HG03457 (cell line): ENCODE measurements around the gene CTBP1.

Experiments used
- ATAC-seq: cut with Tn5 transposase; IDR thresholded peaks from one replicate; pipeline ENCODE4 v1.9.1; 2021; ENCODE audit warnings: moderate number of reproducible peaks; ENCODE audit not compliant: unreplicated experiment

The CTBP1 gene

DNA sequence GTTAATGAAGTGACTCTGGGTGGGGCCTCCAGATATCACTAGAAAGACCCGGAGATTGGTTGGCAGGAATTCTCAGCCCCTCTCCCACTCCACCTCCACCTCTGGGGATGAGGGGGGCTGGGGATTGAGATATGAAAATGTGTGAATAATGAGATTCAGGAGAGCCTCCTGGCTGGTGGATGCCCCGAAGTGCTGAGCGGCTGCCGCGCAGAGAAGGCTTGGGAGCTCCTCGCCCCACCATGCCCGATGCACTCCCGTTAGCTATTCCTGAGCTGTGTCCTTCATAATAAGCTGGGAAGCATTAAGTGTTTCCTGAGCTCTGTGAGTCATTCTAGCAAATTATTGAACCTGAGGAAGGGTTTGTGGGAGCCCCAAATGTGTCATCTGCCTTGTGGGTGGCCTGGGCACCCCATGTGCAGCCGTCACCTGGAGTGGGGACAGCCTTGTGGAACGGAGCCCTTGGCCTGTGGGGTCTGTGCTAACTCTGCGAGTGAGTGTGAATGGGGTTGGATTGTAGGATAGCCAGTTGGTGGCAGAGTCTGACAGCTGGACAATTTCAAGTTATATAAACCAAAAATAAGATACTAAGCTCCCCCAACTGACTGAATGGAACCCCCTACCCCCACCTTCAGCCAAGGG lies 36.3 kb upstream of the CTBP1 start:
- ATAC-seq = no peak

DNA sequence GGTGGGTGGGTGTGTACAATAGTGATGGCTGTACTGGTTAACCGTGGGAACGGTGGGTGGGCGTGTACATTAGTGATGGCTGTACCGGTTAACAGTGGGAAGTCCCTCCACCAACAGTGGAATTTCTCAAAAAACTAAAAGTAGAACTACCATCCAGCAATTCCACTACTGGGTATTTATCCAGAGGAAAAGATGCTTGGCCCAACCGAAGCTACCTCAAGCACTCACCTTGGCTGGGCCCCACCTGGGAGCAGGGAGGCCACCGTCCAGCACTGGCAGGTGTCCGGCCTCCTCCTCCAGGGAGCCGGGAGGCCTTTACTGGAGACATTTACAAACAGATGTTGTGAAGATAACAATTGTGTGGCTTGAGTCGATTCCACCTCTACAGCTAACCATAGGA lies 34.8 kb upstream of the CTBP1 start:
- no peak for ATAC-seq

DNA sequence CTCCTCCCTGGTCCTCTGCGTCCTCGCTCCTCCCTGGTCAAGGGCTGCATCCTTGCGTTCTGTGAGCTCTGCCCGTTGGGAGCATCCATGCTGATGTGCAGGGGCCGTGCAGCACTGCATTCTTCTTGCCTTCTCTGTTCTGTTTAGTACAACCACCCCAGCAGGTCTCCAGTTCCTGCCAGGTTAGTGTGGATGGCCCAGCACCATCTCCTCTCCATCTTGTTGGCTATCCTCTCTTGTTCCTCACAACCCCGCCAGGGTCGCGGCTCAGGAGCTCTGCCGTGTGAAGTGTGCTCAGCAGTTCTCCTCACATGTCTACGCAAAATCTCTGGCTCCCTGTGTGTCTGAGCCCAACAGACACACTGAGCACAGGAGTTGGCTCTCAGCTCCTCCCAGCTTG lies 30.3 kb upstream of the CTBP1 start:
- ATAC-seq = no peak

DNA sequence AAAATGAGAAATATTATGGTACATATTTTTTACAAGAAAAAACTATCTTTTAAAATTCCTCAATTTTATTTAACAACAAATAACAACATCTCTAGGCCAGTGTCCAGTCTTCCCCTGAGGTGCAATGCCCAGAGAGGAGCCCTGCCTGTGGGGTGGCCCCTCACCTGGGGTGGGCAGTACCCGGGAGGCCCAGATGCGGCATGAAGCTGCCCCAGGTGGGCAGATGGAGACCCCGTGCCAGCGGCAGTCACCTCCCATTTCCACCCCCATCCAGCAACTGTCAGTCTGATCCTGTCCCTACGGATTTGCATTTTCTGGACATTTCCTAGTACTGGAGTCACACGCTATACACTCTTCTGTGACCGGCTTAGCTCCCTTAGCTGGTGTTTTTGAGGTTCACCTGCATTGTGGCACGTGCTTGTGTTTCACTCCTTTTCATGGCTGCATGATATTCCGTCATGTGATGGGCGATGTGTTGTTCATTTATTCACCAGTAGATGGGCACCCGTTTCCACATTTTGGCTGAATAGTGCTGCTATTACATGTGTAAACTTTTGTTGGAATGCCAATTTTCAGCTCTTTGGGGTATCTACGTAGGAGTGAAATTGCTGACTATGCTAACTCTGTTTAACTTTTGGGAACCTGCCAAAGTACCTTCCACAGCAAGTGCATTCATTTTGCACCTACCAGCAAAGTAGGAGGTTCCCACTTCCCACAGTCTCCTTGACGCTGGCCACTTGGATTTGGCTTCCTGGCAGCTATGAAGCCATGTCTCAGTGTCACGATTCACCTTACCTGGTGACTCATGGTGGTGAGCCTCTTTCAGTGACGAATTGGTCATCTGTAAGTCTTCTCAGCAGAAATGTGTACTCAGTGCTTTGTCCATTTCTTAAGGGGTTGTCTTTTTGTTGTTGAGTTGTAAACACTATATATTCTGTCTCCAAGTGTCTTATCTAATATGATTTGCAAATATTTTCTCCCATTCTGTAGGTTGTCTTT lies 29.0 kb upstream of the CTBP1 start:
- no peak for ATAC-seq

DNA sequence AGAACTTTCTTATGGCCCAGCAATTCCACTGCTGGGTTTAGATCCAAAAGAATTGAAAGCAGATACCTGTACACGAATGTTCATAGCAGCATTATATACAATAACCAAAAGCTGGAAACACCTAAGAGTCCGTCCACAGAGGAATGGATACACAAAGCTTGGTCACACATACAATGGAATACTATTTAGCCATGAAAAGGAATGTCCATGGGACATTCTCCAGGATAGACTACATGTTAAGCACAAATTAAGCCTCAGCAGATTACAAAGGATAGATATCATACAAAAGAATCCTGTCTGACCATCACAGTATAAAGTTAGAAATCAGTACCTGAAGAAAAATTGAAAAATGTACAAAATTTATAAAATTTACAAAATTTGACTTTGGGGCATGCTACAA lies 28.1 kb upstream of the CTBP1 start:
- ATAC-seq = no peak

DNA sequence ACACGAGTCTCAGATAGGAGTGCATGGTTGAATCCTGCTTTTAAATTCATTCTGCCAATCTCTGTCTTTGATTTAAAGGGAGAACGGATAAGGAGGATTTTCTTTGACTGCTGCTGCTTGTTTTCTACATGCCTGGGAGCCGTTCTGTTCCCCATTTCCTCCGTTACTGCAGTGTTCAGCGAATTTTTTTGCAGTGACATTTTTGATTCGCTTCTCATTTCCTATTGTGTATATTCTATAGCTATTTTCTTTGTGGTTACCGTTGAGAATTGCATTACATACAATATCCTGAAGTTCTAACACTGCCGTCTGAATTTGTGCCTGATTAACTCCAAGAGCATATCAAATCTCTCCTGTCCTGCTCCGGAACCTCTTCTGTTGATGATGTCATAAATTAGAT lies 25.9 kb upstream of the CTBP1 start:
- no peak for ATAC-seq

DNA sequence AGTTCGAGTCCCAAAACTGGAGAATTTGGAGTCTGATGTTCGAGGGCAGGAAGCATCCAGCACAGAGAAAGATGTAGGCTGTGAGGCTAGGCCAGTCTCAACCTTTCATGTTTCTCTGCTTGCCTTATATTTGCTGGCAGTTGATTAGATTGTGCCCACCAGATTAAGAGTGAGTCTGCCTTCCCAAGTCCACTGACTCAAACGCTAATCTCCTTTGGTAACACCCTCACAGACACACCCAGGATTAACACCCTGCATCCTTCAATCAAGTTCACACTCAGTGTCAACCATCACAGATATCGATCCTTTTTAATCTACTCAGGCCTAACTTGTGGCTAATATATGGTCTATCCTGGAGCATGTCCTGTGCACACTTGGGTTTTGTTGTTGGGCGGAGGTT lies 22.8 kb upstream of the CTBP1 start:
- ATAC-seq = no peak

DNA sequence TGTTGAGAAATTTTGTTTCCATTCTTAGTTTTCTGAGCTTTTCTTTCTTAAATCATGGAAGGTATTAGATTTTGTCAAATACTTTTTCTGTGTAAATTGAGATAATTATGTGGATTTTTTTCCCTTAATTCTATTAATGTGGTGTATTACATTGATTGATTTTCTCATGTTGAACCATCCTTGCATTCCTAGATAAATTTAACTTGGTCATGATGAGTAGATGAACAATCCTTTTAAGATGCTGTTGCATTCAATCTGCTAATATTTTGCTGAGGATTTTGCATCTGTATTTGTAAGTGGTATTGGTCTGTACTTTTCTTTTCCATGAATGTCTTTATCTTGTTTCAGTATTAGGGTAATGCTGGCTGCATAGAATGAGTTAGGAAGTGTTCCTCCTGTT lies 20.3 kb upstream of the CTBP1 start:
- ATAC-seq = no peak

DNA sequence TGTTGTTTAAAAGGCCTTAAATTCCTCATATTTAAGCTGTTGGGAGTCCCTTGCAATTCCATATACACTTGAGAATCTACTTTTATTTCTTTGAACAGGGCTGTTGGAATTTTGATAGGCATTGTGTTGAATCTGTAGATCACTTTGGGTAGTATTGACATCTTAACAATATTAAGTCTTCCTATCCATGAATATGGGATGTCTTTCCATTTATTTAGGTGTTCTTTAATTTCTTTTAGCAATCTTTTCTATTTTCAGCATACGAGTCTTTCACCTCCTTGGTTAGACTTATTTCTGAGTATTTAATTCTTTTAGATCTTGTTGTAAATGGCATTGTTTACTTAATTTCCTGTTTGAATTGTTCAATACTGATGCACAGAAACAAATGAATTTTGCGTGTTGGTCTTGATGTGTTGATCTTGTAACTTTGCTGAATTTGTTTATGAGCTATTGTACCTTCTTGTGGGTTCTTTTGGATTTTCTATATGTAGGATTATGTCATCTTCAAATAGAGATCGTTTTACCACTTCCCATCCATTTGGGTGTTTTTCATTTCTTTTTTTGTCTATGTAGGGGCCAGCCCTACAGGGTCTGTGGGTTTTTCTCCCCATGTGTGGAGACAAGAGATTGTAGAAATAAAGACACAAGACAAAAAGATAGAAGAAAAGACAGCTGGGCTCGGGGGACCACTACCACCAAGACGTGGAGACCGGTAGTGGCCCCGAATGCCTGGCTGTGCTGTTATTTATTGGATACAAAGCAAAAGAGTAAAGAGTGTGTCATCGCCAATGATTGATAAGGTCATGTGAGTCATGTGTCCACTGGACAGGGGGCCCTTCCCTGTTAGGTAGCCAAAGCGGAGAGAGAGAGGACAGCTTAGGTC lies 18.2 kb upstream of the CTBP1 start:
- no peak for ATAC-seq

DNA sequence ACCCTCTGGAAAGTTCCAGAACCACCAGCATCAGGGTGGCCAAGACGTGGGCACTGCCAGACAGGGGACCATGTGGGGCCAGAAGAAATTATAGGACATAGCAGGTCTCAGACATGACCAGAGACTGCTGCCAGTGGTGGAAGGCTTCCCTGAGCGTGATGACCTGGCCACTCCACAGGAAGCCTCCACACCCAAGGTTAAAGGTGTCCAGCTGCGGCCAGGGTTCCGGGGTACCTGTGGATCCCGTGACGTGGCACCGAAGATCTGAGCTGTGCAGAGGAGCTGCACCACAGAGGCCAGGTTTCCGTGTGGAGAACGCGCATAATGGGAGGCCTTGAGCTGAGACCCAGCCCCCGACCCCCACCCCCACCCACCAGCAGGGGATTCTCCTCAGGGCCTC lies 16.4 kb upstream of the CTBP1 start:
- ATAC-seq = no peak

DNA sequence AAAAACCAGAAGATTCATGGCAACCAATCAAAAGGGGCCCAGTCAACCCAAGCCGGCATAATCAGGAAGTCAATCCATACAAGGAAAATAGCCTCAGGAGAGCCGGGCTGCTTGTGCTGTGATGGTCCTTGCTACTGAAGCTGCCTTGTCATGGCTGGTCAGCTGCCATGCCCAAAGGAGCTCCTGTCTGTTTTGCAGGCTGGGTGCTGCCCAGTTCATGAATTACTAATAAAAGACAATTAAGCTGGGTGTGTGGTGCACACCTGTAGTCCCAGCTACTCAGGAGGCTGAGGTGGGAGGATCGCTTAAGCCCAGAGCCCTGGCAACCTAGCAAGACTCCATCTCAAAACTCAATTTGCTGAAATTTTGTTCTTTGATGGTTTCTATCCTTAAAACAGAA lies 16.0 kb upstream of the CTBP1 start:
- ATAC-seq = no peak

DNA sequence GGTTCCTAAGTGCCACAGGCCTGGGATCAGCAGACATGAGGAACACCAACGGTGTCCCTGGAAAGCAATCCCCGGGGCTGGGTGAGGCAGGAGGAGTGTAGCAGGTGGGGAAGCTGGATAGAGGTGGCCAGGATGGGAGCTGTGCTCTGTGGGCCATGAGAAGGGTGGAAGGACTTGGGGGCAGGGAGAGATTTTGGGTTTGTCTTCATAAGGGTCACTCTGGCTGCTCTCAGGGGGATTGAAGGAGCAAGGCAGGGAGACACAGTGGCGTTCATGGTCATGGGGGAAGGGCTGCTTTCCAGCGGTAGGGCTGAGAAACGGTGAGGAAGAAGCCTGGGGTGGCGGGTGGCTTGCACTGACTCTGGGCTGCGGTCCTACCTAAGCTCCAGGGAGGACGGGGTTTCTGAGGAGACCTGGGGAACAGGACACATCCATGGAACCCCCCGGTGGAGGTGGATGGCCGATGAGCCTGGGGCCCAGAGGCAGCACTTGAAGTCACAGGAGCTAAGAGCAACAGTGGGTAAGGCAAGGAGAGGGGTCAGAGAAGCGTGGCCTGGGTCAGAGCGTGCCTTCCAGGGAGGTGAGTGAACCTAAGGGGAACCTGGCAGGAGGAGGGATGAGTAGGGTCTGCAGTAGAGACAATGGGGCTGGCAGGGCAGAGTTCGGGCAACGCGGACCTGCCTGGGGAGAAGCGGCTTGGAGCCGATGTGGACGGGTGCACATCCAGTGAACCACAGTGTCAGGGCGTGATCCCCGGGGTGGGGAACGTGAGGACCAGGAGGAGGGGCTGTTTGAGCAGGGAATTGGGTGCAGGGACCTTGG lies 12.4 kb upstream of the CTBP1 start:
- ATAC-seq = no peak

DNA sequence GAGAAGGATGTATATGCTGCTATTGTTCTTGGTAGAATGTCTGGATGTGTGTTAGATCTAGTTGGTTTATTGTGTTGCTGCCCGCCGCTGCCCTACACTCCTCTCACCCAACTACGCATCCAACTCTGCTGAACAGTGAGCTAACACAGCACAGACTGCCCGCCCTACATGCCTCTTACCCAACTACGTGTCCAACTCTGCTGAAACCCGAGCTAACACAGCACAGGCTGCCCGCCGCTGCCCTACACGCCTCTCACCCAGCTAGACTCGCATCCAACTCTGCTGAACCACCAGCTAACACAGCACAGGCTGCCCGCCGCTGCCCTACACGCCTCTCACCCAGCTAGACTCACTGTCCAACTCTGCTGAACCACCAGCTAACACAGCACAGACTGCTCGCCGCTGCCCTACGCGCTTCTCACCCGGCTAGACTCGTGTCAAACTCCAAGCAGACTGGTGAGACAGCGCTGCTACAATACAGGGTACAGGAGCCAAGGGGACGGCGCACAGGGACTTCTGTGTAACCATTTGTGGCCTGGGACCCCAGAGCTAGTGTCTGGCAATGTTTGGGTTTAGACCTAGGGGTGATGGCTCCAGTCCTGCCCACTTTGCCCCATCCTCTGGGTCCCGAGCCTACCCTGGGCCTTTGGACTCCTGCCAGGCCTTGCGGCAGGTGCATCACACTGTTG lies 11.6 kb upstream of the CTBP1 start:
- ATAC-seq = no peak

DNA sequence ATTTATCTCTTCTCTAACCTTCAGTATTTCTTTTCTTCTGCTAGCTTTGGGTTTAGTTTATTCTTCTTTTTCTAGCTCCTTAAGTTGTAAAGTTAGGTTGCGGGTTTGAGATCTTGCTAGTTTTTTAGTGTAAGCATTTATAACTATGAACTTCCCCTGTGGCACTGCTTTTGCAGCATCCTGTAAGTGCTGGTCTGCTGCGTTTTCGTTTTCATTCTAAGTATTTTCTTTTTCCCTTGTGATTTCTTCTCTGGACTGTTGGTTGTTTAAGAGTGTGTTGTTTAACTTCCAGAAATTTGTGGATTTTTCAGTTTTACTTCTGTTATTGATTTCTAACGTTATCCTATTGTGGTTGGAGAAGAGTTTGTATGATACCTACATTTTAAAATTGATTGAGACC lies 11.0 kb upstream of the CTBP1 start:
- ATAC-seq = no peak

DNA sequence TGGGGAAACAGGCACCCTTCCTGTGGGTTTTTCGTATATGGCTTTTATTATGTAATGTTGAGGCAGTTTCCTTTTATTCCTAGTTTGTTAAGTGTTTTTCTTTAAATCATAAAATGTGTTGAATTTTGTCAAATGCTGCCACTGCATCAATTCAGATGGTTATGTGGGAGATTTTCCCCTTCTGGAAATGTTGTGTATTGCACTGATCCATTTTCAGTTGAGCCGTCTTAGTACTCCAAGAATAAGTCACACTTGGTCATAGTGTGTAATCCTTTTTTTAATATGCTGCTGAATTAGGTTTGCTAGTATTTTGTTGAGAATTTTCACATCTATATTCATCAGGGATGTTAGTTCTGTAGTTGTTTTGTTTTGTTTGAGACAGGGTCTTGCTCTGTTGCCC lies 9.5 kb upstream of the CTBP1 start:
- no peak for ATAC-seq

DNA sequence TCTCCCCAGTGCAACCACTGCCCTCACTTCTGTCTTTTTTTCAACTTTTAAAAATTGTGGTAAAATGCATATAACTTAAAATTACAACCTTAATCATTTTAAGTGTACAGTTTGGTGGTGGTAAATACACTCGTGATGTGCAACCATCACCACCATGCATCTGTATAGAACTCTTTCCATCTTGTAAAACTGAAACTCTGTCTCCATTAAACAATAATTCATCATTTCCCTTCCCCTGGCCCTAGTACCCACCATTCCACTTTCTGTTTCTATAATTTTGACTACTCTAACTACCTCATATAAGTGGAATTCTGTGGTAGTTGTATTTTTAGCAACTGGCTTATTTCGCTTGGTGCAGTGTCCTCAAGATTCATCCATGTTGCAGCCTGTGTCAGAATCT lies 6.8 kb upstream of the CTBP1 start:
- ATAC-seq = no peak

DNA sequence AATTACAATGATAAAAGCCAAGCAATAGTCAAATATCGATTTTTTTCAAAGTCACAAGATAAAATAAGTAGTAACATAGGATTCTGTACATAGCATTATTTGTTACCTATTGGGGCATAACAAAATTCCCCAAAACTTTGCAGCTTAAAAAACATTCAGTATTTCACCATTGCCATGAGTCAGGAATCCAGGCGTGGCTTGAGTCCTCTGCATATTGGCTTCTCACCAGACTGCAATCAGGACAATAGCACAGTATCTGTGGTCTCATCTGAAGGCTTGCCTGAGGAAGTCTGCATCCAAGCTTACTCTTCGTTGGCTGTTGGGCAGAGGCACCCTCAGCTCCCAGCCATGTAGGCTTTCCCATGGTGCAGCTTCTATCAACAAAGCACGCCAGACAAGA lies 6.2 kb upstream of the CTBP1 start:
- no peak for ATAC-seq

DNA sequence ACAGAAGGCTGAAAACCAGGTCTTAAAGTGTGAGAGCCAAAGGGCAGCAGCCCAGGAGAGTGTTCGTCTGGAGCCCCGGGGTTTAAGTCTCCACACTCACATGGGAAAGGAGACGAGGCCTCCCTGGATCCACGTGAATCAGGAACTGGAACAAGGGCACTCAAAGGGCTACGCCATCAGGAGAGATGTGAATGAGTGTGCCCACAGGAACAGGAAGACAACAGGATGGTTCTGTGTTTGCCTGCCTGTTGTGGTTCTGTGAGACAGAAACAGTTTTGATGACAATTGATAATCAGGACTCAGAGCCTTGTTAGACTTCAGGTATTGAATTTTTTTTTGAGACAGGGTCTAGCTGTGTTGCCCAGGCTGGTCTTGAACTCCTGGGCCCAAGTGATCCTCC lies 4.9 kb upstream of the CTBP1 start:
- ATAC-seq = no peak

DNA sequence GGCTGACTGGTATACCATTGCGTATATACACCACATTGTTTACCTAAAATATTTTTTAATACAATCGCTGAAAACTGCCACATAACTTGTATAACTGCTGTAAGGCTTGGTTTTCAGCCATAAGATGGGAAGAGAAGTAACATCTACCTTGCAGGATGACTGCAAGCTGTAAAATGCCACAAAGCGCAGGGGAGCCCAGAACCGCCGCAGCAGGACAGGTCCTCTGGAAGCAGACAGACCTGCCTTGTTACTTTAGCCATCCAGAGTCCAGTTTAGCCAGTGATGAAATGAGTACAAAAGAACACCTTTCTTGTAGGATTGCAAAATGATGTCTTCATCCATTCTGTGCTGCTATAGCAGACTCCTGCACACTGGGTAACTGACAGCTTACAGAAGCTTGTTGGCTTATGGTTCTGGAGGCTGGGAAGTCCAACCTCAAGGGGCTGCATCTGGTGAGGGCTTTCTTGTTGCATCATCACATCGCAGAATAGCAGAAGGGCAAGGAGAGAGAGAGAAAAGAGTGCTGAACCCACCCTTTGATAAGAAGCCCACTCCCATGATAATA lies 4.1 kb upstream of the CTBP1 start:
- ATAC-seq = no peak

DNA sequence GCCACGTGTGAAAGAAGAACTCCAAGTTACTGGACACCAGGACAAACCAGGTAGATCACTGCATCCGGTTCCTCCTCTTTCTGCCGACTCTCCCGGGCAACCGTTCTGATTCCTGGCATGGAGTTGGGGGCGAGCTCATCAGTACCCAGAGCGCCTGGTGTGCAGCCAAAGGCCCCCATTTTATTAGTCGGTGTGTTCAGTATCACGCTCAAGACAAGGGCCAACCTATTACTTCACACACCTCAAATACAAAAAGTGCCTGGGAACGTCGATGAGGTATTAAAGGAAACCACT lies 2.8 kb upstream of the CTBP1 start:
- ATAC-seq = no peak
